Large intestine (tissue), 3 donors: ENCODE data around the gene SSH2. TPM values are rescaled to one million over a fixed set of nuclear protein-coding genes. Genes with fewer than 3 reads are reported as not detected.

Experiments used
- DNase-seq, 2 donors: peaks; one replicate each; pipeline versions ENCODE4 v3.0.0 to v3.0.0-alpha.2; 2013
- H3K27ac ChIP-seq: one replicate; pipeline ENCODE4 v1.5.1; 2013; ENCODE audit warnings: low read length
- H3K27me3 ChIP-seq: 2 replicates; pipeline ENCODE4 v1.6.1; 2013; ENCODE audit warnings: low read length; ENCODE audit not compliant: control insufficient read depth, insufficient read depth
- H3K36me3 ChIP-seq: 2 replicates; pipeline ENCODE4 v1.6.1; 2013; ENCODE audit warnings: low read length; ENCODE audit not compliant: control insufficient read depth, insufficient read depth
- H3K4me1 ChIP-seq: one replicate; pipeline ENCODE4 v1.6.1; 2013; ENCODE audit warnings: low read length; ENCODE audit not compliant: control insufficient read depth, insufficient read depth
- H3K4me3 ChIP-seq: one replicate; pipeline ENCODE4 v1.5.1; 2013; ENCODE audit warnings: low read length
- H3K9me3 ChIP-seq: one replicate; pipeline ENCODE4 v1.6.1; 2013; ENCODE audit warnings: mild to moderate bottlenecking, low read depth, low read length, moderate library complexity; ENCODE audit not compliant: control insufficient read depth
- WGBS: methylation state at CpG from one replicate; pipeline ENCODE4 v1.1.5; 2013; ENCODE audit warnings: low lambda C conversion rate; ENCODE audit not compliant: insufficient coverage; 5-methylcytosine and 5-hydroxymethylcytosine counted together
- polyA plus RNA-seq: library from polyadenylated mRNA; unstranded; fragments of 120-200 nt; gene quantifications from one replicate; pipeline ENCODE4 v1.2.1, GENCODE V29; 2013

Gene SSH2
- polyA plus RNA-seq, 1 donor, result 16.2 TPM

GRCh38 chr17:29585080-29585751 is 344.8 kb downstream of the SSH2 start:
- DNase-seq, result no peak

GRCh38 chr17:29584452-29585079 is 345.5 kb downstream of the SSH2 start:
- H3K4me3 ChIP-seq, result no peak overlapping the region
- DNase-seq, result no peak

More at GRCh38 chr17:29585080-29585751, 344.8 kb downstream of the SSH2 start:
- Histone ChIP-seq H3K4me1 (peaks cover 19% of the 10 kb centered on the region), H3K4me3 (no peak overlapping the region), H3K27me3 (no peaks in the 10 kb centered on the region), H3K27ac (no peak overlapping the region), H3K9me3 (peaks cover 4% of the 10 kb centered on the region), H3K36me3 (peaks cover 29% of the 10 kb centered on the region)
- no CpG with 5 or more reads among the region's 8 CpGs for WGBS

GRCh38 chr17:29583324-29584248 is 346.4 kb downstream of the SSH2 start:
- peaks cover 44% of the 10 kb centered on the region for H3K36me3 ChIP-seq
- no peak for DNase-seq
- no peak overlapping the region for H3K27ac ChIP-seq
- no CpG with 5 or more reads among the region's 16 CpGs for WGBS
- no peak overlapping the region for H3K4me3 ChIP-seq
- H3K9me3 ChIP-seq, result peaks cover 4% of the 10 kb centered on the region
- H3K4me1 ChIP-seq, result peaks cover 13% of the 10 kb centered on the region
- H3K27me3 ChIP-seq, result no peaks in the 10 kb centered on the region

More at GRCh38 chr17:29584452-29585079, 345.5 kb downstream of the SSH2 start:
- Histone ChIP-seq H3K4me1 (peaks cover 13% of the 10 kb centered on the region), H3K27ac (no peak overlapping the region), H3K36me3 (peaks cover 35% of the 10 kb centered on the region), H3K9me3 (peaks cover 4% of the 10 kb centered on the region), H3K27me3 (no peaks in the 10 kb centered on the region)
- no CpG with 5 or more reads among the region's 12 CpGs for WGBS

- no peak overlapping the region for H3K27ac ChIP-seq
- H3K9me3 ChIP-seq, result peaks cover 4% of the 10 kb centered on the region
- peaks cover 7% of the 10 kb centered on the region for H3K4me1 ChIP-seq
- H3K4me3 ChIP-seq, result no peak overlapping the region
- no CpG with 5 or more reads among the region's 13 CpGs for WGBS
- no peaks in the 10 kb centered on the region for H3K27me3 ChIP-seq
- peaks cover 52% of the 10 kb centered on the region for H3K36me3 ChIP-seq
- no peak for DNase-seq
Measured at GRCh38 chr17:29582772-29583171, 347.3 kb downstream of the SSH2 start.

GRCh38 chr17:29582254-29582765 is 347.7 kb downstream of the SSH2 start:
- no peak for DNase-seq

GRCh38 chr17:29581583-29582253 is 348.3 kb downstream of the SSH2 start:
- H3K4me3 ChIP-seq, result no peak overlapping the region
- H3K9me3 ChIP-seq, result peaks cover 4% of the 10 kb centered on the region
- no peaks in the 10 kb centered on the region for H3K27me3 ChIP-seq
- WGBS, result no CpG with 5 or more reads among the region's 20 CpGs
- peaks cover 61% of the 10 kb centered on the region for H3K36me3 ChIP-seq
- peaks cover 3% of the 10 kb centered on the region for H3K4me1 ChIP-seq
- DNase-seq, result no peak
- no peak overlapping the region for H3K27ac ChIP-seq

More at GRCh38 chr17:29582254-29582765, 347.7 kb downstream of the SSH2 start:
- H3K27ac ChIP-seq, result no peak overlapping the region
- H3K36me3 ChIP-seq, result peaks cover 57% of the 10 kb centered on the region
- peaks cover 4% of the 10 kb centered on the region for H3K9me3 ChIP-seq
- WGBS, result no CpG with 5 or more reads among the region's 10 CpGs
- peaks cover 3% of the 10 kb centered on the region for H3K4me1 ChIP-seq
- no peaks in the 10 kb centered on the region for H3K27me3 ChIP-seq
- H3K4me3 ChIP-seq, result no peak overlapping the region

GRCh38 chr17:29579866-29580771 is 349.9 kb downstream of the SSH2 start:
- H3K27me3 ChIP-seq, result no peaks in the 10 kb centered on the region
- H3K4me3 ChIP-seq, result no peak overlapping the region
- H3K27ac ChIP-seq, result no peak overlapping the region
- H3K36me3 ChIP-seq, result peaks cover 76% of the 10 kb centered on the region
- peaks cover 4% of the 10 kb centered on the region for H3K9me3 ChIP-seq
- peak; percentile 69 to 74 for DNase-seq
- no CpG with 5 or more reads among the region's 15 CpGs for WGBS
- peaks cover 16% of the 10 kb centered on the region for H3K4me1 ChIP-seq

GRCh38 chr17:29578626-29579485 is 351.2 kb downstream of the SSH2 start:
- no peak overlapping the region for H3K4me3 ChIP-seq
- no peaks in the 10 kb centered on the region for H3K27me3 ChIP-seq
- no peak overlapping the region for H3K27ac ChIP-seq
- DNase-seq, result no peak
- peaks cover 4% of the 10 kb centered on the region for H3K9me3 ChIP-seq
- WGBS, result 100% methylated on average over 1 of the region's 14 CpGs
- H3K36me3 ChIP-seq, result peaks cover 83% of the 10 kb centered on the region
- H3K4me1 ChIP-seq, result peaks cover 26% of the 10 kb centered on the region
